GM12878 (cell line): ENCODE measurements around the gene ANKS4B. TPM values are rescaled to one million over a fixed set of nuclear protein-coding genes. Genes with fewer than 3 reads are reported as not detected.

Source experiments
- ATF3 ChIP-seq: IDR thresholded peaks from 2 replicates; pipeline ENCODE4 v1.6.1; 2011; ENCODE audit warnings: low read depth, mild to moderate bottlenecking, low read length, moderate library complexity, borderline replicate concordance; ENCODE audit errors: extremely low read depth
- ATF7 ChIP-seq: fragments of 450-650 bp; IDR thresholded peaks from 2 replicates; pipeline ENCODE4 v1.6.1; 2016; ENCODE audit warnings: low read depth, mild to moderate bottlenecking
- BCLAF1 ChIP-seq: fragments of 450-650 bp; IDR thresholded peaks from 2 replicates; pipeline ENCODE4 v1.6.1; 2017; ENCODE audit warnings: antibody characterized with exemption, mild to moderate bottlenecking, moderate library complexity
- BHLHE40 ChIP-seq, 2 experiments: fragments of 450-650 bp in 1 of 2; IDR thresholded peaks; 2 replicates each; pipeline ENCODE4 v1.6.1; 2011 to 2017; ENCODE audit warnings: low read depth in 2 of 2, borderline replicate concordance in 1 of 2, improper control_type of control experiment in 1 of 2, low read length in 1 of 2, mild to moderate bottlenecking in 1 of 2
- CEBPZ ChIP-seq: fragments of 150-350 bp; IDR thresholded peaks from 2 replicates; pipeline ENCODE4 v1.6.1; 2016; ENCODE audit warnings: low read depth, low read length
- E2F4 ChIP-seq: IDR thresholded peaks from 2 replicates; pipeline ENCODE4 v1.6.1; 2012; ENCODE audit warnings: low read depth, low read length, improper control_type of control experiment
- IRF3 ChIP-seq: fragments of 450-650 bp; IDR thresholded peaks from 2 replicates; pipeline ENCODE4 v1.6.1; 2014; ENCODE audit warnings: mild to moderate bottlenecking
- MEF2A ChIP-seq: IDR thresholded peaks from 2 replicates; pipeline ENCODE4 v1.6.1; 2011; ENCODE audit warnings: low read depth, mild to moderate bottlenecking, low read length, moderate library complexity; ENCODE audit not compliant: insufficient read depth
- MTA2 ChIP-seq: fragments of 450-650 bp; IDR thresholded peaks from 2 replicates; pipeline ENCODE4 v1.6.1; 2016; ENCODE audit warnings: low read depth, mild to moderate bottlenecking, moderate library complexity
- NFXL1 ChIP-seq: fragments of 450-650 bp; IDR thresholded peaks from 2 replicates; pipeline ENCODE4 v1.6.1; 2017; ENCODE audit warnings: antibody characterized with exemption, mild to moderate bottlenecking, borderline replicate concordance
- PAX8 ChIP-seq: fragments of 450-650 bp; IDR thresholded peaks from 2 replicates; pipeline ENCODE4 v1.6.1; 2017; ENCODE audit warnings: mild to moderate bottlenecking, moderate library complexity
- TCF12 ChIP-seq: IDR thresholded peaks from 2 replicates; pipeline ENCODE4 v1.6.1; 2011; ENCODE audit warnings: low read depth, mild to moderate bottlenecking, low read length
- YBX1 ChIP-seq: fragments of 450-650 bp; IDR thresholded peaks from 2 replicates; pipeline ENCODE4 v1.6.1; 2016; ENCODE audit warnings: antibody characterized with exemption
- ZNF207 ChIP-seq: fragments of 450-650 bp; IDR thresholded peaks from 2 replicates; pipeline ENCODE4 v1.6.1; 2014; ENCODE audit warnings: antibody characterized with exemption, mild to moderate bottlenecking, borderline replicate concordance
- ZNF217 ChIP-seq: fragments of 450-650 bp; IDR thresholded peaks from 2 replicates; pipeline ENCODE4 v1.6.1; 2017; ENCODE audit warnings: antibody characterized with exemption, mild to moderate bottlenecking
- ZNF274 ChIP-seq: IDR thresholded peaks from one replicate; pipeline ENCODE4 v1.8.0; 2011; ENCODE audit not compliant: insufficient read length, insufficient read depth
- polyA plus RNA-seq, 11 experiments: library from polyadenylated mRNA; depleted of rRNA in 4 of 11; unstranded in 6 of 11; stranded (reverse) in 5 of 11; fragments of >200 nt; fragmentation: Nextera tagmentation in 4 of 11; fragmentation: Illumina TruSeq in 1 of 11; extraction: Ambion mirVana in 4 of 11; extraction: Trizol in 1 of 11; gene quantifications; 1 replicate in 1 of 11; 2 replicates in 10 of 11; pipeline versions ENCODE4 v1.2.1 to v1.2.3, GENCODE V29; 2011 to 2016; ENCODE audit warnings: inconsistent platforms in 2 of 11, missing spikeins in 2 of 11, low read depth in 1 of 11
- total RNA-seq, 4 experiments: library from RNA; depleted of rRNA in 3 of 4; stranded (reverse); fragments of >200 nt in 3 of 4; fragmentation: Illumina TruSeq in 1 of 4; extraction: Trizol in 1 of 4; gene quantifications; 2 replicates each; pipeline versions ENCODE4 v1.2.1 to v1.2.3, GENCODE V29; 2013 to 2021
- TF ChIP-seq, protein P1 (sequence below): fragments of 150-350 bp; IDR thresholded peaks from 2 replicates; pipeline ENCODE4 v1.6.1; 2014; ENCODE audit warnings: mild to moderate bottlenecking, low read depth, low read length

The ANKS4B gene
- total and polyA plus RNA-seq, 10 of the 15 experiments (the other 5 are each of a cell fraction or from before 2014, with no cell fraction given): 0.01 to 0.11 (median 0.05) TPM; not detected in 6

- TF ChIP-seq ZNF217 (peak; percentile 78), NFXL1 (peak; percentile 94), CEBPZ (no peak), MTA2 (no peak), ZNF207 (no peak; the same call in 1 of the 2 replicates), TCF12 (no peak), ATF3 (no peak), ZNF274 (no peak), ATF7 (0 out of 2 replicates have a peak, but pooled peaks have one; percentile 12), PAX8 (no peak), BHLHE40 (IDR thresholded peaks at IDR 0.05; ENCODE audit: borderline replicate concordance in 1 of 2, low read depth in 2 of 2, low read length in 1 of 2) (peak; percentile 88 to 96), BCLAF1 (no peak), IRF3 (no peak), E2F4 (no peak), YBX1 (no peak), MEF2A (no peak)
- TF ChIP-seq, protein P1, sequence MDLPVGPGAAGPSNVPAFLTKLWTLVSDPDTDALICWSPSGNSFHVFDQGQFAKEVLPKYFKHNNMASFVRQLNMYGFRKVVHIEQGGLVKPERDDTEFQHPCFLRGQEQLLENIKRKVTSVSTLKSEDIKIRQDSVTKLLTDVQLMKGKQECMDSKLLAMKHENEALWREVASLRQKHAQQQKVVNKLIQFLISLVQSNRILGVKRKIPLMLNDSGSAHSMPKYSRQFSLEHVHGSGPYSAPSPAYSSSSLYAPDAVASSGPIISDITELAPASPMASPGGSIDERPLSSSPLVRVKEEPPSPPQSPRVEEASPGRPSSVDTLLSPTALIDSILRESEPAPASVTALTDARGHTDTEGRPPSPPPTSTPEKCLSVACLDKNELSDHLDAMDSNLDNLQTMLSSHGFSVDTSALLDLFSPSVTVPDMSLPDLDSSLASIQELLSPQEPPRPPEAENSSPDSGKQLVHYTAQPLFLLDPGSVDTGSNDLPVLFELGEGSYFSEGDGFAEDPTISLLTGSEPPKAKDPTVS: no peak
Measured at GRCh38 chr16:21301168-21301894, 67.8 kb downstream of the ANKS4B start (continued).
